Stimulated activated CD8-positive, alpha-beta memory T cell treated with anti-CD3 and anti-CD28 coated beads, Interleukin-4, amount 100 ng/mL, for 4 hours (primary cell): ENCODE data around the gene PRKD3.

Experiments
- DNase-seq, 2 donors: peaks; one replicate each; pipeline ENCODE4 v3.0.0-alpha.2; 2020; ENCODE audit warnings: low read depth in 2 of 2, low spot score in 1 of 2

Gene PRKD3

DNA sequence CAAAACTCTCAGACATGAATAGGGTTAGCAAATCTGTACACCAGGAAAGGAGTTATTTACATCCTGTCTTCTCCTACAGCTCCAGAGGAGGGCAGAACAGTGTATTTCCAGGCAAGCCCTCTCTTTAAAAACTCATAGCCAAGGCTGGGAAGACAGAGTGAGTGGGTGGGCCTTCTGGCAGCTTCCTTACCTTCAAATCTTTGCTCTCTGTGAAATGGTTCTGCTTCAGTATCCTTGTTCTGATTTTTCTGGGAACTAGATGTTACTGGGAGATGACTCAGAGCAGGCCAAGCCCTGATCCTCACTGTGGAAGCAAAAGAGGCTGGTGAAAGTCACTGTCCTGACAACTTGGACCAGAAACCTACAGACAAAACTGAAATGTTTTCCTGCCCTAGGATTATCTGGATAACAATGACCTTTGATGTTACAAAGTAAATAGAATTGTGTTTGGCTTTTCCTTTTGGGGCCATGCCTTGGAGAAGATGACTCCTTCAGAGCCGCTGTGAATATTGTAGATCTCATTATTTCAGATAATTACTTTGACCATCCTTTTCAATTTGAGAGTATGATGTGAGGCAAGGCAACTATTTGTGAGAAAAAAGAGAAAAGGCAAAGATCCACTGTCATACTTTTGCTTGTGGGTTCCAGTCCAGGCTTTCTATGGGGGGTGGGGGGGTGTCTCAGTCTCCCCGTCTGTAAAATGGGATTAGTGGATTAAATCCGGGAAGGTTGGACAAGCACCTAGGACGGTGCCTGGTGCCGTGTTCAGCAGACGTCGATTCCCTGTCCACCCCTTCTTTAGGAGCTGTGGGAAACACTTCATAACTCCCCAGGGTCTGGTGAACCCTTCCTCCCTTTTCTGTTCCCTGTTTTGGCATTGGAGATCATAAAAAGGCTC lies 19.2 kb upstream of the PRKD3 start:
- DNase-seq: no peak

- no peak for DNase-seq
Measured at GRCh38 chr2:37342591-37343220, 18.1 kb upstream of the PRKD3 start.

- no peak for DNase-seq
Measured at GRCh38 chr2:37340637-37341036, 16.0 kb upstream of the PRKD3 start.

DNA sequence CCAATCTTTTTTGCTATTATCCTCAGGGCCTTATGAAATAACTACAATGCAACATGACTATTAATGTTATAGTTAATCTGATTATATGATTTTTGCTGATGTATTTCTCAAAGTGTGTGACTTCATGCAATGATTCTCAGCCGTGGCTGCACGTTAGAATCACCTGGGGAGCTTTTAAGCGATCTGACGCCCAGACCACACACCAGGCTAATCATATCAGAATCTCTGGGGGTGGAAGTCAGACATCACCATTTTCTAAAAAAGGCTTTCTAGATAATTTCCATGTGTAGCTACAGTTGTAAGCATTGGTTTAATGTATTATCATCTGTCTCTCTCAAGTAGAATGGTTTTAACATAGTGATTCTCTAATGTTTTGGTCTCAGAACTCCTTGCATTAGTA lies 14.3 kb upstream of the PRKD3 start:
- DNase-seq: no peak

DNA sequence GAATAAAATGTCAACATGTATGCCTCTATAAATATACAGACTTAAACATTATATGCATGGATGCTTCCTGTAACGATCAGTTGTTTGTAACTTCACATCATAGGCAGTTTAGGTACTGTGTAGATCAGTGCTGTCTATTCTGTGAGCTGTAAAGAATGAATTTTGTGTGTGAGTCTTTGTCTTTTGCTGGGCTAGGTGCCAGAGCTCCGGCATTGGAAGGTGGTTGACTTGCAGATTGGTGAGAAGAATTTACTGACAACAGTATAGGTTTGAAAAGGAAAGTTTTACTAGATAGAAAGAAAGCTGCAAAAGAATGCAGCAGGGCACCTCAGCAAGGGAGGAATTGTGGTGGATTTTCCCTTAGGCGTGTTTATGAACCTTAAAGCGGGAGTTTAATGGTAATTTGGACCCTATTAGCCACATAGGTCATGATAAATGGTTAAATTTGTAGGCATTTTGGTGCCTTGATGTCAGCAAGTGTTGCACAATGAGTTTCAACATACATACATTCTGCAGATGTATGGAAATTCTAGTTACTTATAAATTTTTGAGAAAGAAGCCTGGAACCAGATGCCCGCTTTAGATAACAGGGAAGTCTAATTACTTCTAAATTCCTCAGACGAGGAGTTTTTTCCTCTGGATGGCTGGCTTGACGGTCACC lies 13.1 kb upstream of the PRKD3 start:
- no peak for DNase-seq

- no peak for DNase-seq
Measured at GRCh38 chr2:37335604-37336003, 11.0 kb upstream of the PRKD3 start.

DNA sequence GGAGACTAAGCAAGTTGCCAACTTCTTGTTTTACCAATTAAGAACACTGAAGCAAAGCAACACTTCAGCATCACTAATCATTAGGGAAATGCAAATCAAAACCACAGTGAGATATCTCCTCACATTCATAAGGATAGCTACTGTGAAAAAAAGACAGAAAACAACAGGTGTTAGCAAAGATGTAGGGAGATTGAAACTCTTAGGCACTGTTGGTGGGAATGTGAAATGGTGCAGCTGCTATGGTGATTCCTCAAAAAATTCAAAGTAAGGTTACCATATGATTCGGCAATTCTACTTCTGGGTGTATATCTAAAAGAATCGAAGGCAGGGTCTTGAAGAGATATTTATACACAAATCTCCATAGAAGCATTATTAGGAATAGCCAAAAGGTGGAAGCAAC lies 8.6 kb upstream of the PRKD3 start:
- no peak for DNase-seq

DNA sequence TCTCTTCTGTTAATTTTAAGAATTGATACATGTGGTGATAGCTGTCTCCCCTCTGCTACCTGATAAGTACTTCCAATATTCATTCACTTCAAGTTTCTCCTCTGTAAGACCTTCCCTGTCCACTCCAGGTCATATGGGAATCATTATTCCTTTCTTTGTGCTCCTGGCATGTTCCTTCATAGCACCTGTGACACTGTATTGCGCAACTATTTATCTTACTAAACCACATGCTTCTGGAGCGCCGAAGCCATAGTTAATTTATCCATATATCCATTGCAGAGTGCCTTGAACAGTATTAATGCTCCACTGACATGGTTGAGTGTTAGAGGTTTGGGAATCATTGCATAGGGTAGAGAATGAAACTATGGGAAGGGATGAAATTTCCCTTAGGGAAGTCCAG lies 7.9 kb upstream of the PRKD3 start:
- DNase-seq: no peak

GRCh38 chr2:37330681-37331080 lies 6.0 kb upstream of the PRKD3 start:
- no peak for DNase-seq

- no peak for DNase-seq
Measured at GRCh38 chr2:37326866-37327634, 2.4 kb upstream of the PRKD3 start.

GRCh38 chr2:37326285-37326684 lies 1.7 kb upstream of the PRKD3 start:
- no peak for DNase-seq

DNA sequence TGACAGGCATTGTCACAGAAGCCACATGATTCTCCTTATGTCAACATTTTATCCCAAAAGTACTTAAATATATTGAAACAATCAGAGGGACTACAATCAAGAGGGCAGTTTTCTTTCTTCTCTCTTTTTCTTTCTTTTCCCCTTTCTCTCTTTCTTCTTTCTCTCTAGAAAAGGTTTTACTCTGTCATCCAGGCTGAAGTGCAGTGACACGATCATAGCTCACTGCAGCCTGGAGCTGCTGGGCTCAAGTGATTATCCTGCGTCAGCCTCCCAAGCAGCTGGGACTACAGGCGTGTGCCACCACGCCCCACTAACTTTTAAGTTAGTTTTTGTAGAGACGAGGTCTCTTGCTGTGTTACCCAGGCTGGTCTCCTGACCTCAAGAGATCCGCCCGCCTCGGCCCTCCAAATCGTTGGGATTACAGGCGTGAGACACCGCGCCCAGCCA lies 1.0 kb upstream of the PRKD3 start:
- DNase-seq: no peak

DNA sequence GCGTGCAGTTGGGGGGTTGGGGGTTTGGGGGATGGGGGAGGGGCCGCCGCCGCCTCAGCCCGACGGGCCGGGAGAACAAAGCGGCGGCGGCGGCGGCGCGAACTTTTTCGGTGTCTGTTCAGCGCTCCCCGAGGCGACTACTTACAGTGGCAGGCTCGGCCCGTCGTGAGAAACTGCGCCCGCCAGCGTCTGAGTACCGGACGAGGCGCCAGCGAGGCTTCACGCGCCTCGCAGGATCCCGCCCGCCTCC lies 172 bp downstream of the PRKD3 start:
- peak; percentile 24 to 55 for DNase-seq

GRCh38 chr2:37323781-37324535 lies 675 bp downstream of the PRKD3 start:
- DNase-seq: no peak

GRCh38 chr2:37323176-37323780 lies 1.4 kb downstream of the PRKD3 start:
- no peak for DNase-seq

DNA sequence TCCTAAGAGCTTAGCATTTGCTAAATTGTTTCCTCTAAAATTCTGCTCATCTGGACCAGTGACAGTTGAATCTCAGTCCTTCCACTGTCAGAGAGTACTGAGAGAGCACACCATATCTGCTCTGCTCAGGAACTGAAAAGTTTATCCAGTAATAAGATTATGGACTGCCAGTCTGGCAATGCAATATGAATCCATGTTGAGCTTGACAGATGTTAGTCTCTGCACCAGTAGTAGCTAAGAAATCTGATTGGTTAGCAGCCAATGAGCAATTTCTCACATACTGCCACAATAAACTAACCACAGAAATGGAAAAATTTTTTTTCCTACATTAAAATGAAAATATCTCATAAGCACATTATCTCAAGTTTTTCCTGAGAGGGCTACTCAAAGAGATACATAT lies 2.3 kb downstream of the PRKD3 start:
- DNase-seq: no peak

- DNase-seq: no peak
Measured at GRCh38 chr2:37321029-37321682, 3.5 kb downstream of the PRKD3 start.

DNA sequence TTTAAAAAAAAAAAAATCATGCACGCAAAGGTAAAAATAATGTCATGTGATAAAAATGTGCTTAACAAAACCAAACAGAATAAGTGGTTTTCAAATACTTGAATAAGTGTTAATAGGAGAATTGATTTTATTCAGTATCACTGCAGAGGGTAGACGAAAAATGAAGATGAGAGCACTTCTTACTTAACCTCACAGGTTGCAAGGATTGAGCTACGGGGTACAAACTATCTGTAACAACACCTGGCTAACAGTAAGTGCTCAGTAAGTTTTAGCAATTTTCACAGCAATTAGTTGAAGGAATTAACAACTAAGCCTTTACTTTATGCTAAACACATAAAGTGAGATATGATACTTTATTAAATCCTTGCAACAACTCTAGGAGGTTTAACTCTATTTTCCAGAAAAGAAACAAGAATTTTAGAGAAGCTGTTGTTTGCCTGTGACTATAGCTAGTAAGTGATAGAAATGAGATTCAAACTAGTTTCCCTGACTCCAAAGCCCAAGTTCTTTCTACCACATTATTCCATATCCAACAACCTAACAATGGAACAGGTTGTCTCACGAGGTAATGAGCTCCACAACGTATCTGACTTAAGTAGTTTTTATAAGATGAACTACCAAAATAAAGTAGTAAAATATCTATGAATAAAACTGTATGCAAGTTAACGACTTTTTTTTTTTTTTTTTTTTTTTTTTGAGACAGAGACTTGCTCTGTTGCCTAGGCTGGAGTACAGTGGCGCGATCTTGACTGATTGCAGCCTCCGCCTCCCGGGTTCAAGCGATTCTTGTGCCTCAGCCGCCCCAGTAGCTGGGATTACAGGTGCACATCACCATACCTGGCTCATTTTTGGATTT lies 4.7 kb downstream of the PRKD3 start:
- DNase-seq: no peak

- DNase-seq: no peak
Measured at GRCh38 chr2:37318401-37318800, 6.2 kb downstream of the PRKD3 start.
